IMR-90 (cell line): Measurements from ENCODE around the gene IFNL3. TPM values are rescaled to one million over a fixed set of nuclear protein-coding genes. Genes with fewer than 3 reads are reported as not detected.

Source experiments
- ATAC-seq: fragments of 200-7000 bp; cut with Tn5 transposase; 2 replicates; pipeline ENCODE4 v1.9.1; 2020; ENCODE audit warnings: low read depth, mild to moderate bottlenecking, moderate library complexity
- BruUV-seq: library from RNA; stranded (reverse); fragments of 400-500 nt; replicated peaks from 2 replicates; lab custom pipeline; 2021; lab: Mats Ljungman, UMichigan
- CTCF ChIA-PET: fragments of 300-600 bp; formaldehyde crosslinking; extraction: SDS; loops from one replicate; lab custom pipeline; 2021; ENCODE audit warnings: antibody characterized with exemption; lab: Yijun Ruan, JAX
- POLR2A ChIA-PET: fragments of 300-600 bp; sonication (Branson Sonifier 250); formaldehyde crosslinking; loops from one replicate; lab custom pipeline; 2022; ENCODE audit warnings: antibody characterized with exemption; ENCODE audit not compliant: unreplicated experiment; lab: Charles Lee
- DNase-seq: peaks from one replicate; pipeline ENCODE4 v3.0.0; 2013
- H2AFZ ChIP-seq: replicated peaks from 2 replicates; pipeline ENCODE3; 2013; ENCODE audit warnings: low read length, mild to moderate bottlenecking; ENCODE audit not compliant: poor library complexity
- H2AK5ac ChIP-seq: 2 replicates; pipeline ENCODE4 v1.6.1; 2013; ENCODE audit warnings: low read depth, low read length, inconsistent platforms
- H2AK9ac ChIP-seq: replicated peaks from 2 replicates; pipeline ENCODE3; 2013; ENCODE audit warnings: mild to moderate bottlenecking, low read depth, low read length, moderate library complexity; ENCODE audit not compliant: poor library complexity
- H2BK120ac ChIP-seq: 2 replicates; pipeline ENCODE4 v1.6.1; 2013; ENCODE audit warnings: low read depth, low read length, inconsistent platforms
- H2BK15ac ChIP-seq: 3 replicates; pipeline ENCODE4 v1.6.1; 2013; ENCODE audit warnings: low read depth, low read length, inconsistent platforms
- H2BK20ac ChIP-seq: 2 replicates; pipeline ENCODE4 v1.6.1; 2013; ENCODE audit warnings: low read depth, mild to moderate bottlenecking, inconsistent platforms, low read length, moderate library complexity
- H2BK5ac ChIP-seq: 2 replicates; pipeline ENCODE4 v1.6.1; 2013; ENCODE audit warnings: mild to moderate bottlenecking, low read depth, low read length, inconsistent platforms; ENCODE audit not compliant: poor library complexity, severe bottlenecking
- H3K14ac ChIP-seq: replicated peaks from 2 replicates; pipeline ENCODE4 v1.6.1; 2013; ENCODE audit warnings: low read depth, low read length, inconsistent platforms
- H3K18ac ChIP-seq: 2 replicates; pipeline ENCODE4 v1.6.1; 2013; ENCODE audit warnings: low read depth, low read length, control low read depth
- H3K23ac ChIP-seq: 2 replicates; pipeline ENCODE4 v1.6.1; 2013; ENCODE audit warnings: low read depth, low read length, inconsistent platforms
- H3K27ac ChIP-seq: 2 replicates; pipeline ENCODE4 v1.5.1; 2013; ENCODE audit warnings: mild to moderate bottlenecking, control low read depth, low read length; ENCODE audit not compliant: insufficient read depth
- H3K27me3 ChIP-seq: 2 replicates; pipeline ENCODE4 v1.6.1; 2013; ENCODE audit warnings: low read length; ENCODE audit not compliant: control insufficient read depth, insufficient read depth
- H3K36me3 ChIP-seq: 2 replicates; pipeline ENCODE4 v1.6.1; 2013; ENCODE audit warnings: low read length, mixed read lengths; ENCODE audit not compliant: control insufficient read depth, insufficient read depth
- H3K4ac ChIP-seq: 2 replicates; pipeline ENCODE4 v1.6.1; 2013; ENCODE audit warnings: low read depth, low read length, inconsistent platforms
- H3K4me1 ChIP-seq: 2 replicates; pipeline ENCODE4 v1.6.1; 2013; ENCODE audit warnings: low read length, mixed read lengths; ENCODE audit not compliant: control insufficient read depth, insufficient read depth
- H3K4me2 ChIP-seq: 2 replicates; pipeline ENCODE4 v1.6.1; 2013; ENCODE audit warnings: low read depth, mild to moderate bottlenecking, control low read depth, low read length, moderate library complexity
- H3K4me3 ChIP-seq: 2 replicates; pipeline ENCODE4 v1.5.1; 2013; ENCODE audit warnings: low read depth, mild to moderate bottlenecking, control low read depth, low read length, moderate library complexity; ENCODE audit not compliant: insufficient read depth
- H3K56ac ChIP-seq: 2 replicates; pipeline ENCODE4 v1.6.1; 2013; ENCODE audit warnings: low read length, inconsistent platforms; ENCODE audit not compliant: insufficient read depth; ENCODE audit errors: extremely low read depth
- H3K79me1 ChIP-seq, 2 experiments: 2 replicates each; pipeline ENCODE4 v1.6.1; 2013; ENCODE audit warnings: low read length in 2 of 2, inconsistent platforms in 1 of 2, low read depth in 1 of 2
- H3K9ac ChIP-seq: 2 replicates; pipeline ENCODE4 v1.6.1; 2013; ENCODE audit warnings: low read depth, low read length, control low read depth
- H3K9me1 ChIP-seq: 2 replicates; pipeline ENCODE4 v1.6.1; 2013; ENCODE audit warnings: low read length, inconsistent platforms; ENCODE audit not compliant: insufficient read depth
- H3K9me3 ChIP-seq: 2 replicates; pipeline ENCODE4 v1.6.1; 2013; ENCODE audit warnings: low read length; ENCODE audit not compliant: control insufficient read depth, insufficient read depth
- H4K20me1 ChIP-seq: 2 replicates; pipeline ENCODE4 v1.6.1; 2013; ENCODE audit warnings: low read length, inconsistent platforms; ENCODE audit not compliant: insufficient read depth
- H4K5ac ChIP-seq: 2 replicates; pipeline ENCODE4 v1.6.1; 2013; ENCODE audit warnings: mild to moderate bottlenecking, low read depth, low read length, control low read depth
- H4K8ac ChIP-seq, 2 experiments: 2 replicates each; pipeline ENCODE4 v1.6.1; 2013; ENCODE audit warnings: low read depth in 2 of 2, low read length in 2 of 2, control low read depth in 1 of 2, inconsistent platforms in 1 of 2
- H4K91ac ChIP-seq: 2 replicates; pipeline ENCODE4 v1.6.1; 2013; ENCODE audit warnings: low read depth, low read length, inconsistent platforms; ENCODE audit not compliant: insufficient read depth
- BHLHE40 ChIP-seq: fragments of 150-350 bp; IDR thresholded peaks from 2 replicates; pipeline ENCODE4 v1.6.1; 2016; ENCODE audit warnings: mild to moderate bottlenecking, low read depth, low read length
- CEBPB ChIP-seq: IDR thresholded peaks from 2 replicates; pipeline ENCODE4 v1.6.1; 2012; ENCODE audit warnings: low read depth, low read length, improper control_type of control experiment
- CHD1 ChIP-seq: IDR thresholded peaks from 2 replicates; pipeline ENCODE4 v1.6.1; 2012; ENCODE audit warnings: low read depth, low read length, improper control_type of control experiment
- FOS ChIP-seq: fragments of 150-350 bp; IDR thresholded peaks from 2 replicates; pipeline ENCODE4 v1.6.1; 2016; ENCODE audit warnings: low read depth, low read length
- MAFK ChIP-seq: IDR thresholded peaks from 2 replicates; pipeline ENCODE4 v1.6.1; 2012; ENCODE audit warnings: low read depth, low read length, improper control_type of control experiment
- MAZ ChIP-seq: IDR thresholded peaks from 2 replicates; pipeline ENCODE4 v1.6.1; 2012; ENCODE audit warnings: low read depth, mild to moderate bottlenecking, low read length, improper control_type of control experiment, moderate library complexity, borderline replicate concordance
- MXI1 ChIP-seq: IDR thresholded peaks from 2 replicates; pipeline ENCODE4 v1.6.1; 2012; ENCODE audit warnings: low read depth, mild to moderate bottlenecking, low read length, moderate library complexity, borderline replicate concordance
- NFE2L2 ChIP-seq: fragments of 150-350 bp; IDR thresholded peaks from 2 replicates; pipeline ENCODE4 v1.6.1; 2016; ENCODE audit warnings: low read depth, mild to moderate bottlenecking, low read length
- POLR2A ChIP-seq: IDR thresholded peaks from 2 replicates; pipeline ENCODE4 v1.6.1; 2012; ENCODE audit warnings: mild to moderate bottlenecking, low read depth, low read length
- RAD21 ChIP-seq: IDR thresholded peaks from 2 replicates; pipeline ENCODE4 v1.6.1; 2012; ENCODE audit warnings: low read length, improper control_type of control experiment
- RCOR1 ChIP-seq: IDR thresholded peaks from 2 replicates; pipeline ENCODE4 v1.6.1; 2012; ENCODE audit warnings: mild to moderate bottlenecking, low read length, improper control_type of control experiment; ENCODE audit not compliant: insufficient replicate concordance
- RFX5 ChIP-seq: IDR thresholded peaks from 2 replicates; pipeline ENCODE4 v1.8.0; 2012; ENCODE audit warnings: low read depth, mild to moderate bottlenecking, low read length, moderate library complexity
- SMC3 ChIP-seq: fragments of 150-350 bp; IDR thresholded peaks from 2 replicates; pipeline ENCODE4 v1.6.1; 2016; ENCODE audit warnings: low read depth, mild to moderate bottlenecking, antibody characterized with exemption, low read length, moderate library complexity
- WGBS, 2 experiments: methylation state at CpG; one replicate each; pipeline versions ENCODE4 v1.1.5 to v1.1.7; 2013; ENCODE audit warnings: missing lambda C conversion rate in 2 of 2; ENCODE audit not compliant: insufficient read length in 1 of 2; ENCODE audit errors: extremely low coverage in 2 of 2; 5-methylcytosine and 5-hydroxymethylcytosine counted together
- dilution Hi-C: fragments of 300-500 bp; cut with HindIII; formaldehyde crosslinking; loops from one replicate; pipeline ENCODE4 v1.14.3; 2018; ENCODE audit warnings: low sequenced_read_pairs; ENCODE audit not compliant: unreplicated experiment
- in situ Hi-C: fragments of 300-500 bp; cut with MboI; formaldehyde crosslinking; loops from 3 replicates; pipeline ENCODE4 v1.14.3; 2019; ENCODE audit warnings: low sequenced_read_pairs, inconsistent platforms, mixed read lengths
- intact Hi-C: fragments of 100-400 bp; cut with micrococcal nuclease; formaldehyde crosslinking; loops from 2 replicates; pipeline ENCODE4 v1.10.0; 2022
- polyA plus RNA-seq, 3 experiments: library from polyadenylated mRNA; depleted of rRNA; stranded (reverse); fragments of >200 nt; gene quantifications; 2 replicates each; pipeline ENCODE4 v1.2.3, GENCODE V29; 2012; ENCODE audit warnings: low replicate concordance in 1 of 3
- total RNA-seq: library from RNA; depleted of rRNA; stranded (reverse); fragments of >200 nt; gene quantifications from 2 replicates; pipeline ENCODE4 v1.2.3, GENCODE V29; 2012
- TF ChIP-seq, protein P1 (sequence below): fragments of 150-350 bp; IDR thresholded peaks from 2 replicates; pipeline ENCODE4 v1.6.1; 2017; ENCODE audit warnings: mild to moderate bottlenecking, antibody characterized with exemption, low read length, low read depth
- TF ChIP-seq, protein P2 (sequence below): fragments of 150-350 bp; IDR thresholded peaks from 2 replicates; pipeline ENCODE4 v1.6.1; 2016; ENCODE audit warnings: low read depth, mild to moderate bottlenecking, low read length, moderate library complexity, borderline replicate concordance
- TF ChIP-seq, protein P3 (sequence below): conservative IDR thresholded peaks from 2 replicates; pipeline ENCODE4 v1.5.1; 2012; ENCODE audit warnings: mild to moderate bottlenecking, low read depth, low read length, improper control_type of control experiment

Gene IFNL3
- total and polyA plus RNA-seq, 2 of the 4 experiments (the other 2 are of a cell fraction) = not detected

DNA sequence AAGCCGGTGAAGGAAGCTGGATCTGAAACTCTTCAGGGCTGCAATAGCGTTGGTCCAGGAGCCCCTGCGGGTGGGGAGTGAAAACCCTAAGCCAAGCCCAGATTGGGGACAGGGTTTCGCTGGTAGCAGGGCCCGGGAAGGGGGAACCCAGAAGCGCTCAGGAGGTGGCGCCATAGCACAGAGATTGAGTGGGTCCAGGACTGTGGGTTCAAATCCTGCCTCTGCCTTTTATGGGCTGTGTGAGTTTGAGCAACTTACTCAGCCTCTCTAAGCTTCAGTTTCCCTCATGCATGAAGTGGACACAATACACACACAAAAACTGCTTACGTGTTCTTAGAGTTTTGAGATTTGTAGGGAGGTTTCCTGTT, 32.4 kb downstream of the IFNL3 start:
- H4K8ac ChIP-seq = no peak overlapping the region
- no peak overlapping the region for H4K91ac ChIP-seq
- H4K20me1 ChIP-seq = no peaks in the 10 kb centered on the region
- no peak overlapping the region for H3K4me3 ChIP-seq
- no peak overlapping the region for H3K4me2 ChIP-seq
- no peaks in the 10 kb centered on the region for H3K36me3 ChIP-seq
- no peak overlapping the region for H3K9ac ChIP-seq
- no TSS peak for BruUV-seq
- H3K9me1 ChIP-seq = no peaks in the 10 kb centered on the region
- H3K14ac ChIP-seq = no peak overlapping the region
- WGBS, 2 experiments = no CpG with 5 or more reads among the region's 8 CpGs
- peaks cover 5% of the 10 kb centered on the region for H3K9me3 ChIP-seq
- no peak overlapping the region for H2AK5ac ChIP-seq
- dilution Hi-C loops (no loop called here), in situ Hi-C loops (loop anchor here (25.0 kb wide), 1 partner anchor 750 kb away; no protein-coding TSS in a partner anchor), intact Hi-C loops (loop anchor here (2.0 to 10.0 kb wide), 2 partner anchors 72 to 116 kb away; no protein-coding TSS in a partner anchor)
- peaks cover 16% of the 10 kb centered on the region for H3K27me3 ChIP-seq
- no peak overlapping the region for H3K23ac ChIP-seq
- CTCF ChIA-PET = no interaction called here
- H2BK5ac ChIP-seq = no peak overlapping the region
- no peak overlapping the region for H3K56ac ChIP-seq
- H2BK120ac ChIP-seq = no peak overlapping the region
- TF ChIP-seq CHD1 (no peak), RAD21 (peak; percentile 58), NFE2L2 (no peak), FOS (no peak), BHLHE40 (no peak), MAZ (no peak), MAFK (no peak), SMC3 (peak; percentile 22; the same call in 1 of the 2 replicates), MXI1 (no peak), POLR2A (no peak), CEBPB (no peak), RFX5 (no peak), RCOR1 (no peak)
- TF ChIP-seq, protein P1, sequence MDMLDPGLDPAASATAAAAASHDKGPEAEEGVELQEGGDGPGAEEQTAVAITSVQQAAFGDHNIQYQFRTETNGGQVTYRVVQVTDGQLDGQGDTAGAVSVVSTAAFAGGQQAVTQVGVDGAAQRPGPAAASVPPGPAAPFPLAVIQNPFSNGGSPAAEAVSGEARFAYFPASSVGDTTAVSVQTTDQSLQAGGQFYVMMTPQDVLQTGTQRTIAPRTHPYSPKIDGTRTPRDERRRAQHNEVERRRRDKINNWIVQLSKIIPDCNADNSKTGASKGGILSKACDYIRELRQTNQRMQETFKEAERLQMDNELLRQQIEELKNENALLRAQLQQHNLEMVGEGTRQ = no peak
- TF ChIP-seq, protein P2, sequence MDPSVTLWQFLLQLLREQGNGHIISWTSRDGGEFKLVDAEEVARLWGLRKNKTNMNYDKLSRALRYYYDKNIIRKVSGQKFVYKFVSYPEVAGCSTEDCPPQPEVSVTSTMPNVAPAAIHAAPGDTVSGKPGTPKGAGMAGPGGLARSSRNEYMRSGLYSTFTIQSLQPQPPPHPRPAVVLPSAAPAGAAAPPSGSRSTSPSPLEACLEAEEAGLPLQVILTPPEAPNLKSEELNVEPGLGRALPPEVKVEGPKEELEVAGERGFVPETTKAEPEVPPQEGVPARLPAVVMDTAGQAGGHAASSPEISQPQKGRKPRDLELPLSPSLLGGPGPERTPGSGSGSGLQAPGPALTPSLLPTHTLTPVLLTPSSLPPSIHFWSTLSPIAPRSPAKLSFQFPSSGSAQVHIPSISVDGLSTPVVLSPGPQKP = no peak
- TF ChIP-seq, protein P3, sequence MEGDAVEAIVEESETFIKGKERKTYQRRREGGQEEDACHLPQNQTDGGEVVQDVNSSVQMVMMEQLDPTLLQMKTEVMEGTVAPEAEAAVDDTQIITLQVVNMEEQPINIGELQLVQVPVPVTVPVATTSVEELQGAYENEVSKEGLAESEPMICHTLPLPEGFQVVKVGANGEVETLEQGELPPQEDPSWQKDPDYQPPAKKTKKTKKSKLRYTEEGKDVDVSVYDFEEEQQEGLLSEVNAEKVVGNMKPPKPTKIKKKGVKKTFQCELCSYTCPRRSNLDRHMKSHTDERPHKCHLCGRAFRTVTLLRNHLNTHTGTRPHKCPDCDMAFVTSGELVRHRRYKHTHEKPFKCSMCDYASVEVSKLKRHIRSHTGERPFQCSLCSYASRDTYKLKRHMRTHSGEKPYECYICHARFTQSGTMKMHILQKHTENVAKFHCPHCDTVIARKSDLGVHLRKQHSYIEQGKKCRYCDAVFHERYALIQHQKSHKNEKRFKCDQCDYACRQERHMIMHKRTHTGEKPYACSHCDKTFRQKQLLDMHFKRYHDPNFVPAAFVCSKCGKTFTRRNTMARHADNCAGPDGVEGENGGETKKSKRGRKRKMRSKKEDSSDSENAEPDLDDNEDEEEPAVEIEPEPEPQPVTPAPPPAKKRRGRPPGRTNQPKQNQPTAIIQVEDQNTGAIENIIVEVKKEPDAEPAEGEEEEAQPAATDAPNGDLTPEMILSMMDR = peak; percentile 32; the same call in 1 of the 2 replicates
- no peak overlapping the region for H2AK9ac ChIP-seq
- no peak overlapping the region for H4K5ac ChIP-seq
- no peak overlapping the region for H3K4ac ChIP-seq
- no peak overlapping the region for H2BK15ac ChIP-seq
- no peak overlapping the region for H2AFZ ChIP-seq
- no peak overlapping the region for H2BK20ac ChIP-seq
- POLR2A ChIA-PET = no interaction called here
- DNase-seq (no peak), ATAC-seq (peak; percentile 64)
- no peaks in the 10 kb centered on the region for H3K4me1 ChIP-seq
- no peaks in the 10 kb centered on the region for H3K79me1 ChIP-seq
- no peak overlapping the region for H3K18ac ChIP-seq
- no peak overlapping the region for H3K27ac ChIP-seq
